CD4-positive, alpha-beta T cell (primary cell): ENCODE measurements around the gene CDK9. TPM values are rescaled to one million over a fixed set of nuclear protein-coding genes. Genes with fewer than 3 reads are reported as not detected.
"Not testable (repeated sequence)": the region's sequence is repeated elsewhere in the genome, so short reads cannot be mapped to it uniquely, and the experiment has no call there.

Experiments used
- ATAC-seq: fragments of 200-7000 bp; cut with Tn5 transposase; one replicate; pipeline ENCODE4 v1.10.0; 2022; ENCODE audit warnings: mild to moderate bottlenecking; ENCODE audit not compliant: poor library complexity
- CTCF ChIA-PET: fragments of 350-600 bp; sonication (Branson Sonifier 250); formaldehyde crosslinking; loops from one replicate; lab custom pipeline; 2021; ENCODE audit warnings: antibody characterized with exemption, inconsistent platforms; lab: Charles Lee
- POLR2A ChIA-PET: fragments of 350-600 bp; sonication (Branson Sonifier 250); formaldehyde crosslinking; loops from one replicate; lab custom pipeline; 2021; ENCODE audit warnings: antibody characterized with exemption, inconsistent platforms; lab: Charles Lee
- DNase-seq, 14 experiments: peaks; one replicate each; pipeline ENCODE4 v3.0.0-alpha.2; 2013 to 2020; ENCODE audit warnings: mixed read lengths in 2 of 14
- H3K27ac ChIP-seq, 2 donors: one replicate each; pipeline versions ENCODE4 v1.5.1 to v1.7.0; 2013; ENCODE audit warnings: low read length in 2 of 2, low read depth in 1 of 2, mild to moderate bottlenecking in 1 of 2
- H3K27me3 ChIP-seq, 2 experiments: 1 replicate in 1 of 2; 2 replicates in 1 of 2; pipeline versions ENCODE4 v1.6.1 to v1.7.0; 2013; ENCODE audit warnings: low read length in 2 of 2, control low read depth in 1 of 2, mild to moderate bottlenecking in 1 of 2, moderate library complexity in 1 of 2; ENCODE audit not compliant: insufficient read depth in 2 of 2, control insufficient read depth in 1 of 2
- H3K36me3 ChIP-seq: one replicate; pipeline ENCODE4 v1.6.1; 2013; ENCODE audit warnings: low read length, control low read depth; ENCODE audit not compliant: insufficient read depth
- H3K4me1 ChIP-seq: one replicate; pipeline ENCODE4 v1.6.1; 2013; ENCODE audit warnings: low read length, control low read depth; ENCODE audit not compliant: insufficient read depth
- H3K4me3 ChIP-seq: one replicate; pipeline ENCODE4 v1.5.1; 2013; ENCODE audit warnings: mild to moderate bottlenecking, low read length, moderate library complexity
- H3K9me3 ChIP-seq, 2 experiments: 1 replicate in 1 of 2; 2 replicates in 1 of 2; pipeline versions ENCODE4 v1.6.1 to v1.7.0; 2013; ENCODE audit warnings: low read length in 2 of 2, mild to moderate bottlenecking in 2 of 2, control low read depth in 1 of 2, moderate library complexity in 1 of 2; ENCODE audit not compliant: control insufficient read depth in 1 of 2, insufficient read depth in 1 of 2
- H3K27ac Mint-ChIP-seq: one replicate; pipeline ENCODE4 v1.8.0; 2020; ENCODE audit warnings: mixed read lengths
- H3K27me3 Mint-ChIP-seq: one replicate; pipeline ENCODE4 v1.8.0; 2021; ENCODE audit warnings: mixed read lengths
- H3K36me3 Mint-ChIP-seq: one replicate; pipeline ENCODE4 v1.8.0; 2021; ENCODE audit warnings: low read depth, mixed read lengths
- H3K4me1 Mint-ChIP-seq: one replicate; pipeline ENCODE4 v1.8.0; 2021; ENCODE audit warnings: low read depth, mixed read lengths
- H3K4me3 Mint-ChIP-seq: one replicate; pipeline ENCODE4 v1.8.0; 2020; ENCODE audit warnings: mild to moderate bottlenecking, mixed read lengths
- H3K9me3 Mint-ChIP-seq: one replicate; pipeline ENCODE4 v1.8.0; 2020; ENCODE audit warnings: mixed read lengths
- CTCF ChIP-seq: fragments of 200-600 bp; IDR thresholded peaks from one replicate; pipeline ENCODE4 v1.8.0; 2022; ENCODE audit warnings: antibody characterized with exemption, mild to moderate bottlenecking
- intact Hi-C, 2 experiments: fragments of 100-400 bp; cut with DNase I in 1 of 2; cut with micrococcal nuclease in 1 of 2; formaldehyde crosslinking; loops; one replicate each; pipeline versions ENCODE4 v1.15.1 to v1.9.0; 2023 to 2025; cut with DNase I, micrococcal nuclease
- total RNA-seq, 174 experiments: library from RNA in 2 of 174; stranded (reverse) in 2 of 174; gene quantifications; one replicate each; pipeline ENCODE4 v1.2.3 and lab custom pipeline; 2021 to 2026

CDK9 gene
- total RNA-seq, 2 experiments from 2014 or later, result 117 to 121 TPM

- Mint-ChIP-seq H3K4me3 (peak overlapping the region; percentile 96), H3K27me3 (no peaks in the 10 kb centered on the region), H3K27ac (peak overlapping the region; percentile 97), H3K36me3 (peaks cover 21% of the 10 kb centered on the region), H3K4me1 (peaks cover 72% of the 10 kb centered on the region), H3K9me3 (no peaks in the 10 kb centered on the region)
- no peak for TF ChIP-seq CTCF
- intact Hi-C loops, result no loop called here
- H3K4me3 ChIP-seq, result peak overlapping the region; percentile 80
- no peaks in the 10 kb centered on the region for H3K9me3 ChIP-seq
- peaks cover 88% of the 10 kb centered on the region for H3K4me1 ChIP-seq
- ChIA-PET CTCF (interaction anchor here (0.6 to 3.4 kb wide), 3 partner anchors 45 to 142 kb away, joined by 3 to 17 read pairs (median 3); partner anchors contain the start of gene TOR2A), POLR2A (interaction anchor here (0.7 to 2.2 kb wide), 5 partner anchors 10 to 90 kb away, joined by 3 to 16 read pairs (median 5); no protein-coding TSS in a partner anchor)
- peak in 5 of 14 experiments; percentile 22 to 84 (median 65) for DNase-seq
- H3K27ac ChIP-seq, result peak overlapping the region; percentile 86 to 90
- peaks cover 3% of the 10 kb centered on the region for H3K36me3 ChIP-seq
- peak; percentile 9 for ATAC-seq
- no peaks in the 10 kb centered on the region for H3K27me3 ChIP-seq
Measured at GRCh38 chr9:127779136-127779981, 6.5 kb upstream of the CDK9 start.

GRCh38 chr9:127780126-127780885 lies 5.5 kb upstream of the CDK9 start:
- CTCF ChIA-PET, result interaction anchor here (3.4 kb wide), 1 partner anchor 45 kb away, joined by 17 read pairs; the partner anchor contains the start of gene TOR2A
- TF ChIP-seq CTCF, result no peak
- ATAC-seq (no peak), DNase-seq (peak in 3 of 14 experiments; percentile 23 to 47 (median 43))
- Mint-ChIP-seq H3K27me3 (no peaks in the 10 kb centered on the region), H3K4me3 (peak overlapping the region; percentile 70), H3K4me1 (peaks cover 77% of the 10 kb centered on the region), H3K27ac (peak overlapping the region; percentile 97), H3K36me3 (peaks cover 18% of the 10 kb centered on the region), H3K9me3 (no peaks in the 10 kb centered on the region)
- POLR2A ChIA-PET, result interaction anchor here (0.6 to 1.8 kb wide), 4 partner anchors 9 to 45 kb away, joined by 3 to 5 read pairs (median 4); no protein-coding TSS in a partner anchor
- Histone ChIP-seq H3K4me3 (no peak overlapping the region), H3K9me3 (no peaks in the 10 kb centered on the region), H3K4me1 (peaks cover 84% of the 10 kb centered on the region), H3K36me3 (no peaks in the 10 kb centered on the region), H3K27me3 (no peaks in the 10 kb centered on the region), H3K27ac (peak overlapping the region; percentile 86 to 90)
- intact Hi-C loops, result no loop called here

- ATAC-seq, H3K4me3 ChIP-seq, H3K27me3 ChIP-seq, H3K27me3 Mint-ChIP-seq, intact Hi-C loops, H3K9me3 Mint-ChIP-seq, H3K36me3 ChIP-seq, H3K9me3 ChIP-seq: not testable (repeated sequence)
- H3K27ac ChIP-seq, result peak overlapping the region in 1 of 2 donors; percentile 86
- peak overlapping the region; percentile 97 for H3K27ac Mint-ChIP-seq
- H3K4me3 Mint-ChIP-seq, result peak overlapping the region; percentile 70
- POLR2A ChIA-PET, result interaction anchor here (1.4 kb wide), 1 partner anchor 10 kb away, joined by 4 read pairs; no protein-coding TSS in a partner anchor
- peak in 2 of 14 experiments; percentile 55 to 64 for DNase-seq
- H3K4me1 ChIP-seq, result peaks cover 78% of the 10 kb centered on the region
- peaks cover 18% of the 10 kb centered on the region for H3K36me3 Mint-ChIP-seq
- CTCF ChIA-PET, result interaction anchor here (3.4 kb wide), 1 partner anchor 46 kb away, joined by 17 read pairs; the partner anchor contains the start of gene TOR2A
- H3K4me1 Mint-ChIP-seq, result peaks cover 77% of the 10 kb centered on the region
Measured at GRCh38 chr9:127780909-127781308, 4.9 kb upstream of the CDK9 start.
